ENCODE data around the gene MAPK1.
"Not testable (repeated sequence)": the region's sequence is repeated elsewhere in the genome, so short reads cannot be mapped to it uniquely, and the experiment has no call there.

Gene MAPK1

DNA sequence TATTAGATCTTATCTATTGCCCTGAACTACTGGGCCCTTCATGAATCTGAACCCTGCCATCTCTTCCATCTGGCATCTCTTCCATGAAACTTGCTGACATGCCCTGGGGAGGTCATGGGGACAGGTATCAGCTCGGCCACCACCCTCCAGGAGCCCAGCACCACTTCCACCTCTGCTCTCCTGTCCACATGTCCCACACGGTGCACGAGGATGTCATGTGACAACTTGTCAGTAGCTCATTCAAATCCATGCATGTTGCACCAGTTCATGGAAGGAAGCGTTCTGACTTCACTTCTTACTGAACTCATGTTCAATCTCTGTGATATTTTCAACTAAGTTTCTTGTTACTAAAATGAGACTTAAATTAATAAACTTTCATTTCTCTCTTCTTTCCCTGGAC is 148.4 kb downstream of the MAPK1 start:
- no peaks in the 10 kb centered on the region for H3K9me3 ChIP-seq (ENCODE audit: low read depth, low read length)
- DNase-seq (ENCODE audit: low read depth, low spot score) = no peak
- H3K36me3 ChIP-seq (ENCODE audit: insufficient read depth, low read length) = no peaks in the 10 kb centered on the region
- TF ChIP-seq POLR2AphosphoS5 (IDR thresholded peaks at IDR 0.05; ENCODE audit: borderline replicate concordance, low read depth, low read length) (no peak), EZH2 (IDR thresholded peaks at IDR 0.05) (no peak), FOXP2 (optimal IDR thresholded peaks at IDR 0.05; ENCODE audit: control extremely low read depth, extremely low read length, insufficient read depth) (no peak)
- H3K4me3 ChIP-seq = no peak overlapping the region
- no peak overlapping the region for H3K27ac ChIP-seq
- no peak overlapping the region for H3K9ac ChIP-seq (ENCODE audit: insufficient read length)

GRCh38 chr22:21718499-21718898 is 148.9 kb downstream of the MAPK1 start:
- no peak for DNase-seq (ENCODE audit: low read depth, low spot score)
- no peak overlapping the region for H3K4me3 ChIP-seq

DNA sequence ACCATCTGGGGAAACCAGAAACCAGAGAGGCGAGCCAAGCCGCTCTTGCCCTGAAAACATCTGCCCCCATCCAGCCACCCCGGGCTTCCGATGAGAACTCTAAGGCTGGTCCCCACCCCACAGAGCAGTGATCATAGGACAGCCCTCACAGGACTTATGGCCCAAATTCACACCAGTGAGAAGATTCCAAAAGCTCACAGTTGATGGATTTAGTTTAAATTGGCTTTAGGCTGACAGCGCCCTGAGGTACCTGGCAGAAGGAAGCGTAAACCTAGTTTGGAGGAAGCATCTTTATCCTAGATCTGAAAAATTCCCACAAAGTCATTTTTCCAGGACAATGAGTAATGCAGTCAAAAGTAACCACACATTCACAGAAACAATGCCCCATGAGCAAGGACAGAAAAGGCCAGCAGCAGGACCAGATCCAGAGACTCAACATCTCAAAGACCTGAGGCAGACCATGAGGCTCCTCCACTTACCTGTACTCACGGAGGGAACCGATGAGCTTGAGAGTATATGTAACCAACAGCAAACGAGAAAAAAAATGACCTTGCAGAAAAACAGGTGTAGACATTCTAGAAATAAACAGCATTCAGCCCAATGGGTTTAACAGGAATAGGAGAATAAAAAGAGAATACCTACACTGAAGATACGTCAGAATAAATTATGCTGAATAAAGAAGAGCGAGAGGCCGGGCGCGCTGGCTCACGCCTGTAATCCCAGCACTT is 150.9 kb downstream of the MAPK1 start:
- H3K36me3 ChIP-seq (ENCODE audit: insufficient read depth, low read length); H3K27ac ChIP-seq; H3K9me3 ChIP-seq (ENCODE audit: low read depth, low read length); DNase-seq (ENCODE audit: low read depth, low spot score); H3K4me3 ChIP-seq; H3K9ac ChIP-seq (ENCODE audit: insufficient read length): not testable (repeated sequence)

More at GRCh38 chr22:21718499-21718898, 148.9 kb downstream of the MAPK1 start:
- Histone ChIP-seq H3K9ac (ENCODE audit: insufficient read length) (no peak overlapping the region), H3K9me3 (ENCODE audit: low read depth, low read length) (no peaks in the 10 kb centered on the region), H3K27ac (no peak overlapping the region), H3K36me3 (ENCODE audit: insufficient read depth, low read length) (no peaks in the 10 kb centered on the region)
- no peak for TF ChIP-seq EZH2 (IDR thresholded peaks at IDR 0.05)
- no peak for TF ChIP-seq FOXP2 (optimal IDR thresholded peaks at IDR 0.05; ENCODE audit: control extremely low read depth, extremely low read length, insufficient read depth)
- TF ChIP-seq POLR2AphosphoS5 (IDR thresholded peaks at IDR 0.05; ENCODE audit: borderline replicate concordance, low read depth, low read length) = no peak

DNA sequence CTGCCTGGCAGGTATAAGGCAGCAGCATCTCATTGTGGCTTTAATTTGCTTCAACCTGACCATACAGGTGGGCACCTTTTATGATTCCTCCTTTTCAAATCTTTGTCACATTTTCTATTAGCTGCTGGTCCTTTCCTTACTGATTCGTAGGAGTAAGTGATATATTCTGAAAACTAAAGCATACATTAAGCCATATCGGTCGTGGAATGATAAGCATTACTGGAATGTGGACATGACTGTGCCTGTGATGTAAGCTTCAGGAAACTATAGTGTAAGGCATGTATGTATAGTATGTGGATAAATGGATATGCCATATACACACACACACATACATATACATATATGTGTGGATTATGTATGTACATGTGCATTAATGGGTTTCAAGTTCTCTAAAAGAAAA is 152.7 kb downstream of the MAPK1 start:
- no peaks in the 10 kb centered on the region for H3K36me3 ChIP-seq (ENCODE audit: insufficient read depth, low read length)
- TF ChIP-seq POLR2AphosphoS5 (IDR thresholded peaks at IDR 0.05; ENCODE audit: borderline replicate concordance, low read depth, low read length) (no peak), EZH2 (IDR thresholded peaks at IDR 0.05) (no peak), FOXP2 (optimal IDR thresholded peaks at IDR 0.05; ENCODE audit: control extremely low read depth, extremely low read length, insufficient read depth) (no peak)
- no peak overlapping the region for H3K27ac ChIP-seq
- H3K9ac ChIP-seq (ENCODE audit: insufficient read length) = no peak overlapping the region
- H3K4me3 ChIP-seq = no peak overlapping the region
- no peak for DNase-seq (ENCODE audit: low read depth, low spot score)
- no peaks in the 10 kb centered on the region for H3K9me3 ChIP-seq (ENCODE audit: low read depth, low read length)

GRCh38 chr22:21714059-21714770 is 153.2 kb downstream of the MAPK1 start:
- DNase-seq (ENCODE audit: low read depth, low spot score) = no peak
- H3K9me3 ChIP-seq (ENCODE audit: low read depth, low read length) = no peaks in the 10 kb centered on the region
- no peak overlapping the region for H3K4me3 ChIP-seq
- no peaks in the 10 kb centered on the region for H3K36me3 ChIP-seq (ENCODE audit: insufficient read depth, low read length)
- H3K9ac ChIP-seq (ENCODE audit: insufficient read length) = no peak overlapping the region
- H3K27ac ChIP-seq = no peak overlapping the region
- TF ChIP-seq FOXP2 (optimal IDR thresholded peaks at IDR 0.05; ENCODE audit: control extremely low read depth, extremely low read length, insufficient read depth) = no peak
- no peak for TF ChIP-seq EZH2 (IDR thresholded peaks at IDR 0.05)
- no peak for TF ChIP-seq POLR2AphosphoS5 (IDR thresholded peaks at IDR 0.05; ENCODE audit: borderline replicate concordance, low read depth, low read length)

- TF ChIP-seq FOXP2 (optimal IDR thresholded peaks at IDR 0.05; ENCODE audit: control extremely low read depth, extremely low read length, insufficient read depth) (no peak), POLR2AphosphoS5 (IDR thresholded peaks at IDR 0.05; ENCODE audit: borderline replicate concordance, low read depth, low read length) (no peak), EZH2 (IDR thresholded peaks at IDR 0.05) (no peak)
- H3K9me3 ChIP-seq (ENCODE audit: low read depth, low read length) = no peaks in the 10 kb centered on the region
- H3K4me3 ChIP-seq = no peak overlapping the region; the same call in 1 of the 2 replicates
- no peak overlapping the region for H3K9ac ChIP-seq (ENCODE audit: insufficient read length)
- H3K36me3 ChIP-seq (ENCODE audit: insufficient read depth, low read length) = no peaks in the 10 kb centered on the region
- no peak for DNase-seq (ENCODE audit: low read depth, low spot score)
- no peak overlapping the region for H3K27ac ChIP-seq
Observed at GRCh38 chr22:21713428-21714058, 153.9 kb downstream of the MAPK1 start.

DNA sequence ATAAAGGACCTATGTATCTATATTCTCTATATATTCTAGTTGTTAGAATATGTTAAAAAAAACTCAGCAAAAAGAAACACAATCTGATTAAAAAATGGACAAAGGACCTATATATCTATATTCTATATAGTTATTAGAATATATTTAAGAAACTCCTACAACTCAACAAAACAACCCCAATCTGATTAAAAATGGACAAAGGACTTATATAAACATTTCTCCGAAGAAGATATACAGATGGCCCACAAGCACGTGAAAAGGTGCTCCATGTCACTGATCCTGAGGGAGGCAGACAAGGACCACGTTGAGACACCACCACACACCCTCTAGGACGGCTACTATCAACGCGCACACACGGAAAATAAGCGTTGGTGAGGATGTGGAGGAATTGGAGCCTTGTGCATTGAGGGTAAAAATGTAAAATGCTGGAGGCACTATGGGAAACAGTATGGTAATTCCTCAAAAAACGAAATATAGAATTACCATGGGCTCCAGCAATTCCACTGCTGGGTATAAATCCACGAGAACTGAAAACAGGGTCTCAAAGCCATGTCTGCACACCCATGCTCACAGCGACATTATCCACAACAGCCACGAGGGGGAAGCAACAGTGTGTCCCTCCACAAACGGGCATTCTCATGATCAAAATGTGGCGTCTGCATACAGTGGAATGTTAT is 154.6 kb downstream of the MAPK1 start:
- Histone ChIP-seq H3K9ac (ENCODE audit: insufficient read length) (no peak overlapping the region), H3K27ac (no peak overlapping the region), H3K36me3 (ENCODE audit: insufficient read depth, low read length) (no peaks in the 10 kb centered on the region), H3K9me3 (ENCODE audit: low read depth, low read length) (no peaks in the 10 kb centered on the region), H3K4me3 (peak overlapping the region; percentile 40; the same call in 1 of the 2 replicates)
- no peak for TF ChIP-seq EZH2 (IDR thresholded peaks at IDR 0.05)
- TF ChIP-seq FOXP2 (optimal IDR thresholded peaks at IDR 0.05; ENCODE audit: control extremely low read depth, extremely low read length, insufficient read depth) = peak; percentile 84
- no peak for TF ChIP-seq POLR2AphosphoS5 (IDR thresholded peaks at IDR 0.05; ENCODE audit: borderline replicate concordance, low read depth, low read length)
- DNase-seq (ENCODE audit: low read depth, low spot score) = peak; percentile 32

DNA sequence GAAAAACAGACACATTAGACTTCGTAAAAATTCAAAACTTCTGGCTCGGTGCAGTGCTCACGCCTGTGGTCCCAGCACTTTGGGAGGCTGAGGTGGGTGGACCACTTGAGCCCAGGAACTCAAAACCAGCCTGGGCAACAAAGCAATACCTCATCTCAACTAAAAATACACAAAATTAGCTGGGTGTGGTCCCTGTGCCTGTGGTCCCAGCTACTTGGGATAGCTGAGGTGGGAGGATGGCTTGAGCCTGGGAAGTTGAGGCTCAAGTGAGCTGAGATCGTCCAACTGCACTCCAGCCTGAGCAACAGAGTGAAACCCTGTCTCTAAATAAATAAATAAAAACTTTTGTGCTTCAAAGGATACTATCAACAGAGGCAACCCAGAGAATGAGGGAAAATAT is 155.6 kb downstream of the MAPK1 start:
- TF ChIP-seq EZH2 (IDR thresholded peaks at IDR 0.05) = no peak
- no peak for TF ChIP-seq POLR2AphosphoS5 (IDR thresholded peaks at IDR 0.05; ENCODE audit: borderline replicate concordance, low read depth, low read length)
- TF ChIP-seq FOXP2 (optimal IDR thresholded peaks at IDR 0.05; ENCODE audit: control extremely low read depth, extremely low read length, insufficient read depth) = no peak
- Histone ChIP-seq H3K36me3 (ENCODE audit: insufficient read depth, low read length) (no peaks in the 10 kb centered on the region), H3K27ac (no peak overlapping the region)

More for the DNA sequence above, 155.6 kb downstream of the MAPK1 start:
- DNase-seq (ENCODE audit: low read depth, low spot score) = no peak
- Histone ChIP-seq H3K9ac (ENCODE audit: insufficient read length) (no peak overlapping the region), H3K9me3 (ENCODE audit: low read depth, low read length) (no peaks in the 10 kb centered on the region), H3K4me3 (no peak overlapping the region)

Measured in SK-N-MC (cell line).